T-helper 2 cell treated with Interferon-gamma antibody and Interleukin-4, amounts not matched to agents 100 ng/mL and 5 ng/mL, for 36 hours (primary cell): ENCODE measurements around the gene DNAJC13. TPM values are rescaled to one million over a fixed set of nuclear protein-coding genes. Genes with fewer than 3 reads are reported as not detected.

ENCODE experiments used
- intact Hi-C: fragments of 100-400 bp; cut with micrococcal nuclease; formaldehyde crosslinking; loops from one replicate; pipeline ENCODE4 v1.15.1; 2023
- total RNA-seq: library from RNA; stranded (reverse); gene quantifications from 2 replicates; pipeline ENCODE4 v1.2.3, GENCODE V29; 2022

Gene DNAJC13
- total RNA-seq, 1 donor from 2014 or later = 37.5 TPM

DNA sequence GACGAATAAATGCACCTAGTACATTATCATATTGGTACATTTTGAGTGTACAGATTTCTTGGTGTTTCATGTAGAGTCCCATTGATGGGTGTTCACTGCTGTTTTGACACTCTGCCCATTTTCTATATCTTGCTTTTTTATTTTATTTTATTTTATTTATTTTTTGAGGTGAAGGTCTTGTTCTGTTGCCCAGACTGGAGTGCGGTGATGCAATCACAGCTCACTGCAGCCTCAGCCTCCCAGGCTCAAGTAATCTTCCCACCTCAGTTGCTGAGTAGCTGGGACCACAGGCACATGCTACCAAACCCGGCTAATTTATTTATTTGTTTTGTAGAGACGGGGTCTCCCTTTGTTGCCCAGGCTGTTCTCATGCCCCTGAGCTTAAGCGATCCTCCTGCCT lies 44.2 kb downstream of the DNAJC13 start:
- intact Hi-C loops = no loop called here

DNA sequence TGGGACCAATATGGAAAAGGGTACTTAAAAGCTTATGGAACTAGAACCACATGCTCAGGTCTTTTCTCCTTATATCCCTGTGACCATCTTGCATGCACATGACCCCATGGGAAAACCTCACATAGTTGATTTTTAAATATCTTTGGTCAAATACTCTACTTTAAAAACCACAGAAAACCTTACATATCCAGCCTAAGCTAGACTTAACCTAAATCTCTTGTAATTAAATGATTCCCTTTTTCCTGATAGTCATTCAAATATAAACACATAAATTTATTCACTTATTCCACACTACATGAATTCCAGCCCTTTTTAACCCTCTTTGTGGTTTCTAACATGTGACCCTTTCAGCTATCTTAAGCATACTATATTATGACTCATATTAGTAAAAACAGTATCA lies 46.8 kb downstream of the DNAJC13 start:
- intact Hi-C loops = no loop called here

DNA sequence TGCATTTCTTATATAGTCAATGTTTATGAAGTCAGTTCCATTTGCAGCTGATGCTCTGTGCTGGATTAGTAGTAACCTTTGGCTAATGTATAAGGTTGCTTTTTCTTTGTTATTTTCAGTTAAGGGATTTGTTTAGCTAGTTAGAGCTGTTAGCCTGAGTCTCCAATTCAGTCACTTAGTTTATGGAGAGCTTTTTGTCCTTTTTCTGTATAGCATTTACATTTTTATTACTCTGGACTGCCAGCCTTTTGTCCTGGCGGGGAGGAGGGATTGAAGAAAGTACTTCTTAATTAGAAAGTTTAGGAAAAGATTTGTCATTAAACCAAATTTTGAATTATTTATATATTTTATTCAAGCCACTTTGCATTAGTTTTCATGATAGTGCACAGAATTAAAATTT lies 52.0 kb downstream of the DNAJC13 start:
- intact Hi-C loops = no loop called here

DNA sequence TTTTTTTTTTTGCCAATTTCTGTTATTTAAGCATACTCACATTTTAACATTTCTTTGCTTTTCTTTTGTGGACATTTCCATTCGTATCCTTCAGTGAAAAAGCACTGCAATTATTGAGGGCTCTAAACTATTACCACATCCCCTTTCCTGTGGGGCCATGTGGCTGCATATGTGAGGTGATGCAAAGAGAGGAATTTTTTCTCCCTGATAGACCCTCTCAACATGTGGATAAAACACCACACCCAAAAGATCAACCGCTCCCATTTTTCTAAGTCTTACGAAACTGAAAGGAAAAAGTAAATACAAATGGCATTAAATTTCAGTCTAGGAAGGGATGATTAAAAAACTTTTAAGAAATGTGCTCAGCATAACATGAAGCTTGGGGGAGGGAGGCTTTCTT lies 68.8 kb downstream of the DNAJC13 start:
- intact Hi-C loops = no loop called here

DNA sequence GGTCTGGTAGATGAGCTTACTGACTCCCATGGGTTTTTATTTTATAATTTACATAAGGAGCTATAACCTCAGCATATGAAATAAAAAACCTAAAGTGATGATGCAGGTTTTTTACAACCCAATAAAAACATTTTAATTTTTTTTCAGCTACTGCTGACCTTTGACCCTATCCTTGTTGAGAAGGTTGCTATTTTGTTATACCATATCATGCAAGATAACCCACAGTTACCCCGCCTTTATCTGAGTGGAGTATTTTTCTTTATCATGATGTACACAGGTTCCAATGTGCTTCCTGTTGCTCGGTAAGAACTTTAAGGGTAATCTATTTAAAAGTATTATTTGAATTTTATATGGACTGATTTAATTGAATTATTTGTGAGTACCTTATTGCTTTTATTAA lies 70.8 kb downstream of the DNAJC13 start:
- intact Hi-C loops = loop anchor here (2.0 kb wide), 1 partner anchor 67 kb away; no protein-coding TSS in a partner anchor

DNA sequence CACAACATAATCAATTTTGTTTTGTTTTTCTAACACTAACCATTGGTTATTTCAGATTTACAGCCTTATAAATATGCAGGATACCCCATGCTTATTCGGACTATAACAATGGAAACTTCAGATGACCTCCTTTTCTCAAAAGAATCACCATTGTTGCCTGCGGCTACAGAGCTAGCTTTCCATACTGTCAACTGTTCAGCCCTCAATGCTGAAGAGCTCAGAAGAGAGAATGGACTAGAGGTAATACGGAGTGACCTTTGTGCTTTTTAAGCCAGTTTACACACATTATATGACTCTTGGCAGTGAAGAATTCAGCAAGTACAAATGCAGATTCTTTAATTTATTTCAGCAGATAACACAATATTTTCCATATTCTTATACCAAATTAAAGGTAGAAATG lies 81.8 kb downstream of the DNAJC13 start:
- intact Hi-C loops = no loop called here

DNA sequence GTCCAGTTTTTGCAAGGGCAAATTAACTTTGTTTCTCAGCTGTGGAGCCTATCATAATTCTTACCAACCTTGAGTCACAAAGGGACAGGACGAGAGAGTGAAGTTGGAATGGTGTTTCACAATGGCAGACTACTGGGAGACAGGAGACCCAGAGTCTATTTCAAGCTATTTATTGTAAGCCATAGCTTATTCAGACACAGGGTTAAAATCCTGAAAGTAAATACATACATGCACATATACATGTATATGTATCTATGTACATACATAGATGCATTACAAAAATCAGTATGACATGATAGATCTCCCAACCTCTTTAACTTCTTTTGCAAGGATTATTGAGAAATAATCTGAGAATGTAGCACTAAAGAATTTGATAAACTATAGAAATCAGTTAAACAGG lies 86.3 kb downstream of the DNAJC13 start:
- intact Hi-C loops = no loop called here

DNA sequence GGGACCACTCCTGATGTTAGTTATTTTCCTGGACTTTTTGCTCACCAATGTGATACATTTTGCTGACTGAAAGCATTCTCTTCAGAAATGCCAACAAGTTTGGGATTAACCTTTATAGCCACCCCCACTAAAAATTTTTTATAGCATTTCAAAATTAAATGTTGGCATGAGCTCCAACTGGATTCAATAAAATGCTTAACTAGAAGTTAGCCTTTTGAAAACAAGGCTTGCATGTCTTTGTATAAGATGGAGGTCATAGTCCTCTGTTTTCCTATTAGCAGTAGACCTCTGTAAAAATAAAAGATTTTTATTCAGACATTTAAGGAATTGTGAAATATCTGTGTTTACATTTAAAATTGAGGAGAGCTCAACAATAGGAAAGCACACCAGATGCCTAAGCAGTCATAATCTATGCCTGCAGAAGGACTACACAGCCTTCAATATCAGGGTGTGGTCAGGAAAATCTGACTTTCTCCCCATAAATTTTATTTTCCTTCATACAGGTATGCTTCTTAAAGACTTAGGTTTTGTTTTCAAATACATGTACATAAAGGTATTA lies 87.2 kb downstream of the DNAJC13 start:
- intact Hi-C loops = no loop called here

DNA sequence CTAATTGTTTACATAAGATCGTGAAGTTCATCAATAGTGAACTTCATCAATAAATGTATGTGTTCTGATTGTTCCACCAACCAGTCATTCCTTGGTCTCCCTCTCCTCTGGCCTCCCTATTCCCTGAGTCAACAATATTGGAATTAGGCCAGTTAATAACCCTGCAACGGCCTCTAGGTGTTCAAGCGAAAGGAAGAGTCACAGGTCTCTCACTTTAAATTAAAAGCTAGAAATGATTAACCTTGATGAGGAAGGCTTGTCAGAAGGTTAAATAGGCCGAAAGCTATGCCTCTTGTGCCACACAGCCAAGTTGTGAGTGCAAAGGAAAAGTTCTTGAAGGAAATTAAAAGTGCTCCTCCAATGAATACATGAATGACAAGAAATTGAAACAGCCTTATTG lies 90.4 kb downstream of the DNAJC13 start:
- intact Hi-C loops = no loop called here

DNA sequence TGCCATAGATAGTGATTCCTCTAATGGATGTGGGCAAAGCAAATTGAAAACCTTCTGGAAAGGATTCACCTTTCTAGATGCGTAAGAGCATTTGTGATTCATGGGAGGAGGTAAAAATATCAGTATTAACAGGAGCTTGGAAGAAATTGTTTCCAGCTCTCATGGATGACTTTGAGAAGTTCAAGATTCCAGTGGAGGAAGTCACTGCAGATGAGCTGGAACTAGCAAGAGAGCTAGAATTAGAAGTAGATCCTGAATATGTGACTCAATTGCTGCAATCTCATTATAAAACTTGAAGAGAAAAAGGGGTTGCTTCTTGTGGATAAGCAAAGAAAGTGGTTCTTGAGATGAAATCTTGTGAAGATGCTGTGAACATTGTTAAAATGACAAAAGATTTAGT lies 91.8 kb downstream of the DNAJC13 start:
- intact Hi-C loops = no loop called here

DNA sequence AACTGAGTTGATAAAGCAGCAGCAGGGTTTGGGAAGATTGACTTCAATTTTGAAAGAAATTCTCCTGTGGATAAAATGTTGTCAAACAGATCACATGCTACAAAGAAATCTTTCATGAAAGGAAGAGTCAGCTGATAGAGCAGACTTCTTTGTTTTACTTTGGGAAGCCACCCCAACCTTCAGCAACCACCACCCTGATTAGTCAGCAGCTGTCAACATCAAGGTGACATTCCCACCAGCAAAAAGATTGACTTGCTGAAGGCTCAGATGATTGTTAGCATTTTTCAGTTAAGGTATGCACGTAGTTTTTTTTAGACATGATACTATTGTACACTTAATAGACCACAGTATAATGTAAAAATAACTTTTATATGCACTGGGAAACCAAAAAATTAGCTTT lies 92.2 kb downstream of the DNAJC13 start:
- intact Hi-C loops = no loop called here

DNA sequence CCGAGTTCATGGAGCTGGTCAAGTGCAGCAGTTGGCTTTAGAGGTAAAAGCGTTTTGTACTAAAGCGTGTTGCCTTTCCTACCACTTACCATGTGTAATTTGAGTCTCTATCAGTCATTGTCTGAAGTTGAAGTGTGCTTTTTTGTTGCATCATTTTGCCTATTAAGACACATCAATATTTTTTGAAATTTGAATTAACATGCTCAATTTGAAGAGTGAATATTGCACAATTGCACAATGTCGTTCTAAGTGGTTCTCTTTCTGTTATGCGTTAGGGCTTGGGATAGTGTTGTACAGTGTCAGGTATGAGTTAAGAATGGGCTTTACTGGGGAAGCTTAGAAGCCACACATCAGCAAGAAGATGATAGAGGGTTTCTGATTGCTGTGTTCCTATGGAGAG lies 95.8 kb downstream of the DNAJC13 start:
- intact Hi-C loops = no loop called here

DNA sequence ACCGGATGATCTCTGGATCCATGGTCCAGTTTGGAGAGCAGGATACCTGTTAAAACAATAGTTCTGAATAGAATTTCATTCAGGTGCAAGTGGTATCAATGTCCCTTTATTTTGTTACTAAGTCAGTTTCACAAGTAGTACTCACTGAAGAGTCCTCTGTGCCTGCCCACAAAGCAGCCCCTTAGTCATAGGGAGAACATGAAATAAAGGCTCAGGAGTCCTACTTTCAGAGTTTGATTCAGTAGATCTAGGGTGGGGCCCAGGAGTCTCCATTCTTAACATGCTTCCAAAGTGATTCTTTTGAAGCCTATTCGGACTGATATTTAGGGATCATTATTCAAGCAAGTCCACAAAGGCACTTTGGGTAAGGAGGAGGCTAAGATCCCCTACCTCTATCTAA lies 100.0 kb downstream of the DNAJC13 start:
- intact Hi-C loops = no loop called here

DNA sequence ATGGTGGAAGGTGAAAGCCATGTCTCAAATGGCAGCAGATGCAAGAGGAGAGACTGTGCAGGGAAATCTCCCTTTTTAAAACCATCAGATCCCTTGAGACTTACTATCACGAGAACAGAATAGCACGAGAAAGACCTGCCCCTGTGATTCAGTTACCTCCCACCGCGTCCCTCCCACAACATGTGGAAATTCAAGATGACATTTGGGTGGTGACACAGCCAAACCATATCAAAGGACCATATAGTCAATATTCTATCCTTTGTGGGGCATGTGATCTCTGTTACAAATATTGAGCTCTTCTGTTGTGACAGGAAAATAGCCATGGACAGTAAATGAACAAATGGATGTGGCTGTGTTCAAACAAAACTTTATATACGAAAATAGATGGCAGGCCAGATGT lies 102.6 kb downstream of the DNAJC13 start:
- intact Hi-C loops = no loop called here

DNA sequence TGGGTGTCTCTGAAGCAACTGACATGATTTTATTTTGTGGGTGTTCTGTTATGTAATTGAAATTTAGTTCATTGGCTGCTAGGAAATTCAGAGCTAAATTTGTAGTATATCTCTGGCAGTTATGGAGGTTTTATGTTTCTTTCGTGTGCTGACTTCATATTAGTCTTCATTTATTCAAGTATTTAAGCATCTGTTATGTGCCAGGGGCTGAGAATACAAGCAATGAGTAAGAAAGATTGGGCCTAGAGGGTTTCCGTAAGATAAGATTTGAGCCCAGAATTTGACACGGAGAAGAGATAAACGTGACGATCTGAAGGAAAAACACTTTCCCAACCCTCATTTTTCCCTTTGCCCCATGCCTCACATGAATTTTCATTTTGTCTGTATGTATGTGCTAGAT lies 104.6 kb downstream of the DNAJC13 start:
- intact Hi-C loops = no loop called here

DNA sequence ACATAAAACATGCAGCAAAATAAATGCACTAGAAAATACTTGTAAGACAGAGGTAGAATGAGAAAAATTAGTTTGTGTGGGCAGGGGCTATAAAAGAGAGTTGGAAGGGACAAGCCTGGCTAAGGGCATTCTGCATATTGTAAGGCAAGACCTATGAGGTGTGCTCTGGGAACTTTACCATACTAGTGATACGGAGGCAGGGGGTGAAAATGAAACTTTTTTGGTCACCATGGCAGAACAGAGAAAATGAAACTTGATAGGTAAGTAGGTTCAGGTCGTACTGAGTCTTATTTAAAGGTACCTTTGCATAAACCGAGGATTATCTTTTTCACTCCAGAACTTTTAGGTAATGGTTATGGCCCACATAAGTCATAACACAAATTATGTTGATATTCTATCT lies 105.1 kb downstream of the DNAJC13 start:
- intact Hi-C loops = no loop called here

DNA sequence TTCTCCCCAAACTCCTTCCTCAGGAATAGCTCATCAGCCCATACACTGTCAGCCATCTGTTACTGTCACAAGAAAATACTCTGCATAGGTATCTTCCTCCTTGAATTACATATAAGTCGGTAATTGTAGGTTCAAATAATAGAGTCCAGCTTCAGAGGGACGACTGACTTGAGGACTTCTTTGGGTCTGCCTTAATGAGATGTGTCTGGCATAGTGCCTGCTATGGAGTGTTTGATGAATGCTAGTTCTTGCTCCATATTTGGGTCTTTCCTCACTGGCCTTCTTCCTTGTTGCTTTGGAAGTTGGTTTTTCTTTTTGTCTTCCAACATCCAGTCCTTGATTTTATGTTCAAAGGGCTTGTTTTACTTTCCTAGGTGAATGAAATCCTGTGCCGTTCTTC lies 113.3 kb downstream of the DNAJC13 start:
- intact Hi-C loops = loop anchor here (10.0 kb wide), 1 partner anchor 1044 kb away; the partner anchor contains the start of gene CDV3

DNA sequence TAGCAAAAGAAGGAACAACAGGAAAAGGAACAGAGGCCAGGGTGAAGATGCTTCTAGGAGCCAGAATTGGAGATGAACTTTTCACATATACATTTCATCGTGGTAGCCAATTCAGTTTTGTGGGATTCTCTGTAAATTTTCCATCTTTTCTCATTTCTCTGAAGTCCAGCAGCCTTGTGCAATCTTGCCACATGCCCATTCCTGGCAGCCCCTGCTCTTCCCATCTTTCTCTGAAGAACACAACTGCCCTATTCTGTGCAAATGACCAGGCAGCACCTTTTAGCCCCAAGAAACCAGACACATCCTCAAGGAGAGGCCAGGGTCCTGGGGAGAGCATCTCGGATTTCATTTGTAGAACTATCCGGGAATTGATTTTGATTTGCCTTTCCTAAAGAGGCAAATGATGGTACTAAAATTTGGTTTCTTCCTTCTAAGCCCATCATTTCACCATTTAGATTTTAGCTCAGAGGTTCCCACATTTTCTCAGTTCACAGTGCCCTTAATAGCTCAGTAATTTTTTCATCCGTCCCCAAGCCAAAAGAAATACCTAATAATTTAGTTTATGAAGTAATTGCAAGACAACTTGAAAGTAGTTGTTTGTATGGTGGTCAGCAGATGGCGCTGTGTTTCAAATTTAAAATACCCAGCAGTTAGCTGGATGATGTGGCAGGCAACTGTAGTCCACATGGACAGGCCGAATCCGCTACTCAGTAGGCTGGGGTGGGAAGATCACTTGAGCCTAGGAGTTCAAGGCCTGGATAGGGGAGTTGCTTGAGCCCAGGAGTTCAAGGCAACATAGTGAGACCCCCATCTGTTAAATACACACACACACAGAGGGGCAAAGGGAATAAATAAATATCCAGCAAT lies 118.5 kb downstream of the DNAJC13 start:
- intact Hi-C loops = loop anchor here (1.0 to 10.0 kb wide), 4 partner anchors 106 to 1039 kb away; partner anchors contain the start of genes CDV3 and UBA5

DNA sequence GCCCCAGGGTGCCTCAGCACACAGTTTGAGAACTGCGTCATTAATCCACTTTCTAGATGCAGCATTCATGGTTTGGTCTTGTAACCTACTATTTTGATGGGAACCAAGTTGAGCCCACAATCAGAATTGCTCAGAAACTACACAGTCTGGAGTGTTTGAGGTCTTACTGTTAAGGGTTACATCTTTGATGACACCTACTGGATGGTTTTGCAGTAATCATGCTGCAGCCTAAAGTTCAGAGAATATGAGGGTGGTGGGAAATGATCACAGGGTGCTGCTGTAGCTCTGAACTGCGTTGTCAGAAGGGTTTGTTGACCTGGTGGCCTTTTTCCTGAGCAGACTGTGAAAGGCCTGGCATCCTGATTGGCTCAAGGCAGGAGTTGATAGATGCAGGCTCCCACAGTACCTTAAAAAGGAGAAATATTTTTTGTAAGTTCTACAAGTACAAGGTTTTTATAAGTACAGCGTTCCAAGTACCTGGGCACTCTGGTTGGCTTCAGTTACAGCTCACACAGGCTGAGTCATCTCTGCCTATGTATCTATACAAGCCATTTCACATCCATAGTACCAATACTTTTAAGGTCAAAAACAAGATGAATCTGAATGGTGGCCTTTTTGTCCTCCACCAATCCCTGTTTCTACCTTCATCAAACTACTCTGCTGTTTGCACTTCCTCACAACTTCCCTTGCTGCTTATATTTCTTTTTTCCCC lies 119.3 kb downstream of the DNAJC13 start:
- intact Hi-C loops = loop anchor here (1.0 to 10.0 kb wide), 4 partner anchors 106 to 1038 kb away; partner anchors contain the start of genes CDV3 and UBA5

DNA sequence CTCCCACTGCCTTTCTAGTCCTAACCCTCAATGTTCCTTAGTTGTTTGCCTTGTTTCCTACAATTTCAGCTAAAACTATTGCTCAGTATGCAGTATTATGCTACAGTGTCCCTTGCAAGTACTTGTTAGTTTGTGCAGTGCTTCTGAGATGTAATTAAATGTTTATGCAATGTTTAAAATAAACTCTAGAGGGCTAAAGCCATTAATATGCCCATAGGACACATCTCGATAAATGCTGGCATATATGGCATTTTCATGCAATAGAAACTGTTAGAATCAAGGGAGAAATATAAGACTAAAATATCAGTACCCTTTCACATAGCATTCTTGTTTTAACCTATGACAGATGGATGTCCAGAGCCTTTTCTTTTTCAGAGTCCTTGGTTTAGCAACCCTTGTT lies 120.0 kb downstream of the DNAJC13 start:
- intact Hi-C loops = loop anchor here (5.0 to 10.0 kb wide), 3 partner anchors 125 to 1038 kb away; partner anchors contain the start of genes CDV3 and UBA5

DNA sequence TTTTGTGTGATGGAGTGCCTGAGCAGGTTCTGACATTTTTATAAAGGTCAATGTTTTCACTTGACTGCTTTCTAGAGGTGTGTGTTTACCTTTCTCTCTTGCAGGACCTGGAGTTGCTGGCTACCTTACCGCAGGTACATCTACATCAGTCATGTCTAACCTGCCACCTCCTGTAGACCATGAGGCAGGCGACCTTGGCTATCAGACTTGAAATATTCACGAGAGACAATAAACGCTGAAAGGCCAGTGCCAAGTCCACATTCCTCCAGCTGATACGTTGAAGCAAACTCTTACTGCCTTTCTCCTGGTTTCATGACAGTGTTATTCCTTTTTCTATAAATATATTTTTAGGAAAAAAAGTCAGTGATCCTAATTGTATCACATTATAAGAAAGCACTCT lies 120.8 kb downstream of the DNAJC13 start:
- intact Hi-C loops = loop anchor here (5.0 to 10.0 kb wide), 3 partner anchors 124 to 1037 kb away; partner anchors contain the start of genes CDV3 and UBA5

DNA sequence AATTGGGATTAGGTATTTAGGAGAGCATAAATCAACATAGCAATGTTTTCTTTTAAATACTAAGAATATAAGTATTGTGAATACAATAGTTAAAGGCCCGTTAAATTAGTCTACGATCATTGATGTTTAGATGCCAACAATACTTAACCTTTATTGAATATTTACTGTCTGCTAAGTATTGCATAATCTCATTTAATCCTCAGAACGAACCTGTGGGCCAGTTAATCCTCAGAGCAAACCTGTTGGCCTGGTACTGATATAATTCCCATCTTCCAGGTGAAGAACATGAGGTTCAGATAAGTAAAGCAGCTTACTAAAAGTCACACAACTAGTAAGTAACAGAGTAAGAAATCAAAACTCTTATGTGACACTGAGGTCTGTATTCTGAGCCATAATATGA lies 122.4 kb downstream of the DNAJC13 start:
- intact Hi-C loops = loop anchor here (5.0 to 10.0 kb wide), 3 partner anchors 123 to 1035 kb away; partner anchors contain the start of genes CDV3 and UBA5
